Measurements from ENCODE around the gene EDAR. TPM values are rescaled to one million over a fixed set of nuclear protein-coding genes. Genes with fewer than 3 reads are reported as not detected.

The EDAR gene
- total RNA-seq, 1 donor from 2014 or later: 1.0 TPM

DNA sequence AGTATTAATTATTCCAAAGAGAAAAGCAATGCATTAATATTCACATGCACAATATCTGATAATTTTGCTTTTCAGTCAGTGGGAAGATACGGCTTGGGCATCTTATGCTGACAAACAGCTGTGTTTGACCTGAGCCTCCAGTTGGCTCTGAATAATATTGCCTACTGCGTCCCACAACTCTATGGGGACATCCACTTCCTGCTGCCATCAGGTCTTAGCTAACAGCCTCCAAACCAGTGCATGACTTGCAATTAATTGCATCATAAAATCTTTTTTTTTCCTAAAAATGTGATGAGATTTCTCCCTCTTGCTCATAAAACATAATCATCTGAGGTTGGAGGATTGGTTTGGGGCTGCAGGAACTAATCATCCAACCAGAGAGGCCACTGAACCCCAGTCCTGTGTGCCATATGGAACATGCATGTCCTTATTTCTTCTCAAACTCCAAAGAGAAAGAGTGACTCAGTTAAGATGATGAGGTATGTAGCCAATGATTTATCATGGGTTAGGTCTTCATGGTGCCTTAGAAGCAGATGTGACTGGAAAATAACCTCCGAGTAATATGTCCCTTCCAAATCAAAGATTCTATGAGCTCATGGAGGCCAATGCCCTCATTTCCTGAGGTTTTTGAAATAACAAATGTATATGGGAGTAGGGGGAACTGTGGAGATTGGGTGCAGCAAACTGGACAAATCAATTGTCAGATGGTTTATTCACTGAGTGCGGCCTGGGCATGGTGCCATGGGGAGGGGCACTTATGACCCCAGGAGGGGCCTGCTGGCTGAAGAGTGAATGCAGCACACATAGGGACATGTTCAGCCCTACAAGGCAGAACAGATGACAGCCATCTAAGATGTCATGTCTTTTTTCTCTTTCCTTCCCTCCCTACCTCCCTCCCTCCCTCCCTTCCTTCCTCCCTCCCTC, 39.4 kb downstream of the EDAR start:
- TF ChIP-seq CTCF (conservative IDR thresholded peaks at IDR 0.05; ENCODE audit: low read depth, low read length): no peak
- no peak overlapping the region for H3K4me3 ChIP-seq (ENCODE audit: low read depth, low read length)
- no peak for DNase-seq (ENCODE audit: low read depth)

- DNase-seq (ENCODE audit: low read depth): no peak
- TF ChIP-seq CTCF (conservative IDR thresholded peaks at IDR 0.05; ENCODE audit: low read depth, low read length): no peak
- no peak overlapping the region for H3K4me3 ChIP-seq (ENCODE audit: low read depth, low read length)
Observed at GRCh38 chr2:108947271-108947907, 41.6 kb downstream of the EDAR start.

DNA sequence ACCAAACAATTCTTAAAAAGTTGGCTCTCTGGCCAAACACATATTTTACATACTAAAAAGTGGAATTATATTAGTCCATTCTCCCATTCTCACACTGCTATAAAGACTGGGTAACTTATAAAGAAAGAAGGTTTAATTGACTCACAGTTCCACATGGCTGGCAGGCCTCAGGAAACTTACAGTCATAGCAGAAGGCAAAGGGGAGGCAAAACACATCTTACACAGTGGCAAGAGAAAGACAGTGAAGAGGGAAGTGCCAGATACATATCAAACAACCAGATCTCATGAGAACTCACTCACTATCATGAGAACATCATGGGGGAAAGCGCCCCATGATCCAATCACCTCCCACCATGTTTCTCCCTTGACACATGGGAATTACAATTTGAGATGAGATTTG, 42.6 kb downstream of the EDAR start:
- DNase-seq (ENCODE audit: low read depth): no peak
- no peak overlapping the region for H3K4me3 ChIP-seq (ENCODE audit: low read depth, low read length)
- no peak for TF ChIP-seq CTCF (conservative IDR thresholded peaks at IDR 0.05; ENCODE audit: low read depth, low read length)

DNA sequence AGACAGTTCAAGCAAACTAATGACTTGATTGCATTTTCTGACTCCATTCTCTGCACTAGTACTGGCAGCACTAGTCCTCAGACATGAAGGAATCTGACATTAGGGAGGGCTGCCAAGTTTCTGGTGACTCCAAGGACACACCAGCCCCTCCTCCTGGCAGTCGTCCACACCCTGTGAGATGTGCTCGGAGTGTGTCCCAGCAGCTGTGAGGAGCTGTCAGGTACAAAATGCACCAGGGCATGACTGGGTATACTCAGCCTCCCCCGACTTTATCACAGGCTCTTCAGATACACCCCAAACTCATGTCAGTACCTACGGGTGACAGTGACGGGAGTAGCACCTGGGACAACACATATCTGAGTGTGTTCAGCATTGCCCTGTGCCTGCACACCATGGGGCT, 43.1 kb downstream of the EDAR start:
- no peak for TF ChIP-seq CTCF (conservative IDR thresholded peaks at IDR 0.05; ENCODE audit: low read depth, low read length)
- DNase-seq (ENCODE audit: low read depth): no peak
- no peak overlapping the region for H3K4me3 ChIP-seq (ENCODE audit: low read depth, low read length)

- no peak for DNase-seq (ENCODE audit: low read depth)
- TF ChIP-seq CTCF (conservative IDR thresholded peaks at IDR 0.05; ENCODE audit: low read depth, low read length): peak; percentile 42
- H3K4me3 ChIP-seq (ENCODE audit: low read depth, low read length): no peak overlapping the region
Observed at GRCh38 chr2:108944601-108945331, 44.3 kb downstream of the EDAR start.

- no peak for DNase-seq (ENCODE audit: low read depth)
- no peak for TF ChIP-seq CTCF (conservative IDR thresholded peaks at IDR 0.05; ENCODE audit: low read depth, low read length)
- H3K4me3 ChIP-seq (ENCODE audit: low read depth, low read length): no peak overlapping the region
Observed at GRCh38 chr2:108943751-108944150, 45.3 kb downstream of the EDAR start.

Data from epithelial cell of proximal tubule (primary cell).